ENCODE data around the gene TRIM52. TPM values are rescaled to one million over a fixed set of nuclear protein-coding genes. Genes with fewer than 3 reads are reported as not detected.
"Not testable (repeated sequence)": the region's sequence is repeated elsewhere in the genome, so short reads cannot be mapped to it uniquely, and the experiment has no call there.

Gene TRIM52
- total and polyA plus RNA-seq, 9 of the 15 experiments (the other 6 are each of a cell fraction or from before 2014, with no cell fraction given), result 3.3 to 21.9 (median 13.5) TPM

DNA sequence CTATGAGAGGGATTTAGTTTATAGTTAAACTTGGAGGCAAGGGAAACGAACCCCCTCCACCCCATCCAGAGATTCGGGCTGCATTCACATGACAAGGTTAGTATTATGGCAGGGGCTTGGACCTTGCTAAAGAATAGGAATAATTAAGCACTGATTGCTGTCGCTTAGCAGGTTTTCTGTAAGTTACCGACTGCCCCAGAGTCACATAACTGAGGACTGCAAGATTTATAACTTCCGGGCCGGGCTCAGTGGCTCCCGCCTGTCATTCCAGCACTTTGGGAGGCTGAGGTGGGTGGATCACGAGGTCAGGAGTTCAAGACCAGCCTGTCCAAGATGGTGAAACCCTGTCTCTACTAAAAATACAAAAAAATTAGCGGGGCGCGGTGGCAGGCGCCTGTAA, 7.0 kb upstream of the TRIM52 start:
- DNase-seq (ENCODE audit: extremely low read depth in 1 of 4, low spot score in 3 of 4); H3K27ac ChIP-seq (ENCODE audit: extremely low read depth, low read depth, low read length); H4K20me1 ChIP-seq (replicated peaks; ENCODE audit: control insufficient read depth, insufficient read depth, low read length); H3K4me2 ChIP-seq (ENCODE audit: insufficient read depth, low read length); POLR2A ChIA-PET; intact Hi-C loops (cut with micrococcal nuclease); in situ Hi-C loops (cut with MboI); H3K9me3 ChIP-seq (replicated peaks; ENCODE audit: control insufficient read depth, insufficient read depth, low read depth, low read length); H2AFZ ChIP-seq (ENCODE audit: low read depth, low read length); H3K9ac ChIP-seq (ENCODE audit: insufficient read depth in 1 of 2, low read depth in 2 of 2, low read length in 2 of 2); H3K9me1 ChIP-seq (ENCODE audit: control insufficient read depth, insufficient read depth, low read length); ATAC-seq; H3K4me3 ChIP-seq; FAIRE-seq; H3K79me2 ChIP-seq (ENCODE audit: control insufficient read depth, insufficient read depth, low read length); BruUV-seq (replicated peaks); H3K27me3 ChIP-seq (ENCODE audit: control insufficient read depth in 2 of 2, insufficient read depth in 2 of 2, low read length in 2 of 2); CTCF ChIA-PET (ENCODE audit: low intra/inter-chr PET ratio): not testable (repeated sequence)
- peaks cover 12% of the 10 kb centered on the region; the same call in 2 of the 3 replicates for H3K36me3 ChIP-seq (ENCODE audit: control insufficient read depth, insufficient read depth, low read length)
- 63% methylated on average over 11 of the region's 12 CpGs for WGBS (ENCODE audit: insufficient coverage, low coverage, missing lambda C conversion rate)
- H3K4me1 ChIP-seq (replicated peaks in 1 of 2; ENCODE audit: control insufficient read depth in 2 of 2, insufficient read depth in 2 of 2, low read length in 2 of 2), result peaks cover 13 to 15% of the 10 kb centered on the region in 2 experiments; a peak in 4 of 5 replicates
- TF ChIP-seq ZBTB33 (CRISPR knock-in tag; IDR thresholded peaks at IDR 0.05) (peak; percentile 32; the same call in 1 of the 2 replicates), MEIS2 (IDR thresholded peaks at IDR 0.05; ENCODE audit: partially characterized antibody) (peak; percentile 56), CREB3 (tag; conservative IDR thresholded peaks at IDR 0.05; ENCODE audit: low read depth) (0 out of 2 replicates have a peak, but pooled peaks have one; percentile 5), PKNOX1 (IDR thresholded peaks at IDR 0.05) (peak; percentile 14; the same call in 1 of the 2 replicates), EGR1 (conservative IDR thresholded peaks at IDR 0.05) (0 out of 2 replicates have a peak, but pooled peaks have one; percentile 26)
